Measurements from ENCODE around the gene GNG13. TPM values are rescaled to one million over a fixed set of nuclear protein-coding genes. Genes with fewer than 3 reads are reported as not detected.
"Not testable (repeated sequence)": the region's sequence is repeated elsewhere in the genome, so short reads cannot be mapped to it uniquely, and the experiment has no call there.

The GNG13 gene
- total RNA-seq, 1 donor from 2014 or later, result not detected

- TF ChIP-seq, protein P1, sequence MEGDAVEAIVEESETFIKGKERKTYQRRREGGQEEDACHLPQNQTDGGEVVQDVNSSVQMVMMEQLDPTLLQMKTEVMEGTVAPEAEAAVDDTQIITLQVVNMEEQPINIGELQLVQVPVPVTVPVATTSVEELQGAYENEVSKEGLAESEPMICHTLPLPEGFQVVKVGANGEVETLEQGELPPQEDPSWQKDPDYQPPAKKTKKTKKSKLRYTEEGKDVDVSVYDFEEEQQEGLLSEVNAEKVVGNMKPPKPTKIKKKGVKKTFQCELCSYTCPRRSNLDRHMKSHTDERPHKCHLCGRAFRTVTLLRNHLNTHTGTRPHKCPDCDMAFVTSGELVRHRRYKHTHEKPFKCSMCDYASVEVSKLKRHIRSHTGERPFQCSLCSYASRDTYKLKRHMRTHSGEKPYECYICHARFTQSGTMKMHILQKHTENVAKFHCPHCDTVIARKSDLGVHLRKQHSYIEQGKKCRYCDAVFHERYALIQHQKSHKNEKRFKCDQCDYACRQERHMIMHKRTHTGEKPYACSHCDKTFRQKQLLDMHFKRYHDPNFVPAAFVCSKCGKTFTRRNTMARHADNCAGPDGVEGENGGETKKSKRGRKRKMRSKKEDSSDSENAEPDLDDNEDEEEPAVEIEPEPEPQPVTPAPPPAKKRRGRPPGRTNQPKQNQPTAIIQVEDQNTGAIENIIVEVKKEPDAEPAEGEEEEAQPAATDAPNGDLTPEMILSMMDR (conservative IDR thresholded peaks at IDR 0.05; ENCODE audit: low read depth, low read length), result no peak
- H3K4me3 ChIP-seq (ENCODE audit: low read depth, low read length), result no peak overlapping the region
- no peak for DNase-seq (ENCODE audit: low read depth)
Observed at GRCh38 chr16:777826-778225, 22.7 kb downstream of the GNG13 start.

GRCh38 chr16:776824-777223 is 23.7 kb downstream of the GNG13 start:
- TF ChIP-seq, protein P1 (conservative IDR thresholded peaks at IDR 0.05; ENCODE audit: low read depth, low read length), result no peak
- DNase-seq (ENCODE audit: low read depth), result no peak
- H3K4me3 ChIP-seq (ENCODE audit: low read depth, low read length), result no peak overlapping the region

GRCh38 chr16:776298-776697 is 24.2 kb downstream of the GNG13 start:
- not testable (repeated sequence) for DNase-seq (ENCODE audit: low read depth); H3K4me3 ChIP-seq (ENCODE audit: low read depth, low read length)

DNA sequence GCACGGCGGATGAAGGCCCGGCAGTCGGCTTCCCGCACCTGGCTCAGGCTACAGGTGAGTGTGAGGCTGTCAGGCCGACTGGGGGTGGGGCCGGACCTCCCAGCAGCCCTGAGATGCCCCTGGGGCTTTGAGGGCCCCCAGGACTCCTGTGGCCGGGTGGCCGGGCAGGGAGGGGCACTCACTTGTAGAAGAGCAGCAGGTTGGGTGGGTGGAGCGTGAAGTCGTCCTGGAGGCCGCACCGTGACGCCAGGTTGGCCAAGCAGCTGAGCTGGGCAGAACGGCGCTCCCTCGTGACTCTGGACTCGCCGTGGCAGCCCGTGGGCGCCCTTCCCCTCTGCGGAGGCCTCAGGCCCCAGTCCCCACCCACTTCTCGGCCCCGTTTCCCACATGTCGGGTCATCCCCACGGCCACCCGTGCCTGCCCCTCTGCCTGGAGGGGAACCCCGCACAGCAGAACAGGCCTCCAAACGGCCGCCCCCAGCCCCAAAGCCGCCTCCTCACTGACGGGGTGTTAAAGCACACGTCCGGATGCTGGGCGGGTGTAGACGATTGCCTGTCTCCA is 25.2 kb downstream of the GNG13 start:
- H3K4me3 ChIP-seq (ENCODE audit: low read depth, low read length), result no peak overlapping the region
- TF ChIP-seq, protein P1 (conservative IDR thresholded peaks at IDR 0.05; ENCODE audit: low read depth, low read length), result no peak
- DNase-seq (ENCODE audit: low read depth), result no peak

GRCh38 chr16:774086-775001 is 26.2 kb downstream of the GNG13 start:
- H3K4me3 ChIP-seq (ENCODE audit: low read depth, low read length), result no peak overlapping the region
- TF ChIP-seq, protein P1 (conservative IDR thresholded peaks at IDR 0.05; ENCODE audit: low read depth, low read length), result no peak
- no peak for DNase-seq (ENCODE audit: low read depth)

- TF ChIP-seq, protein P1 (conservative IDR thresholded peaks at IDR 0.05; ENCODE audit: low read depth, low read length), result no peak
- no peak for DNase-seq (ENCODE audit: low read depth)
- H3K4me3 ChIP-seq (ENCODE audit: low read depth, low read length), result no peak overlapping the region
Observed at GRCh38 chr16:772959-773358, 27.6 kb downstream of the GNG13 start.

GRCh38 chr16:770411-770810 is 30.1 kb downstream of the GNG13 start:
- H3K4me3 ChIP-seq (ENCODE audit: low read depth, low read length), result no peak overlapping the region
- TF ChIP-seq, protein P1 (conservative IDR thresholded peaks at IDR 0.05; ENCODE audit: low read depth, low read length), result no peak
- DNase-seq (ENCODE audit: low read depth), result no peak
